Activated CD4-positive, alpha-beta T cell treated with anti-CD3 and anti-CD28 coated beads, Interleukin-2, Interleukin-4, amounts not matched to agents 100 ng/mL and 50 ng/mL, durations not matched to agents 16 hours and 8 hours (primary cell): ENCODE measurements around the gene FYB1.

Source experiments
- DNase-seq: peaks from one replicate; pipeline ENCODE4 v3.0.0-alpha.2; 2020; ENCODE audit warnings: low spot score

The FYB1 gene

DNA sequence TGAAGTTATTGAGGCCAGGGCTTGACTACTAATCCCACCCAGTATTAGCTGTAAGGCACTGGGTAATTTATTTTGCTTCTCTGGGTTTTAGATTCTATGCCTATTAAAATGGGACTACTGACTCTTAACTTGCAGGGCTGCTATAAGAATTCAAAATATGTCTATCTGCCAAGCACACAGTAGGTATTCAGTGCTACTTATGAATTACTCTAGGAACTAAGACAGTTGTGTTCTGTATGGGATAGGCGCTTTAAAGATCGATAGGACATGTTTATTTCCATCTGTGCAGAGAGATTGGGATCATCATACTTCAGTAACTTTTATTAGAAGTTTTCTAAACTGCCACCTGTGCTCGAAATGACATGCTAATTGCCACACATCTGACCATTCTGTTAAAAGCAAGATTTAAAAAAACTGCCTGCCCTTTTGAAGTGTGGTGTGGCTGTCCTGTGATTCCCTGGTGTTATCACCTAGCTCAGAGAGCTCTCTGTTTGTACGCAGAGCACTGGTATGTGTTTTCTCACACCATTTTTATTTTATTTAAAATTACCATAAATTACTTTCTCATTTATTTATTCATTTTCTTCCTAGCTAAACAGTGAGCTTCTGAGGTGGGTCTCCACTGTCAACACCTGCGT lies 58.7 kb downstream of the FYB1 start:
- DNase-seq: no peak

DNA sequence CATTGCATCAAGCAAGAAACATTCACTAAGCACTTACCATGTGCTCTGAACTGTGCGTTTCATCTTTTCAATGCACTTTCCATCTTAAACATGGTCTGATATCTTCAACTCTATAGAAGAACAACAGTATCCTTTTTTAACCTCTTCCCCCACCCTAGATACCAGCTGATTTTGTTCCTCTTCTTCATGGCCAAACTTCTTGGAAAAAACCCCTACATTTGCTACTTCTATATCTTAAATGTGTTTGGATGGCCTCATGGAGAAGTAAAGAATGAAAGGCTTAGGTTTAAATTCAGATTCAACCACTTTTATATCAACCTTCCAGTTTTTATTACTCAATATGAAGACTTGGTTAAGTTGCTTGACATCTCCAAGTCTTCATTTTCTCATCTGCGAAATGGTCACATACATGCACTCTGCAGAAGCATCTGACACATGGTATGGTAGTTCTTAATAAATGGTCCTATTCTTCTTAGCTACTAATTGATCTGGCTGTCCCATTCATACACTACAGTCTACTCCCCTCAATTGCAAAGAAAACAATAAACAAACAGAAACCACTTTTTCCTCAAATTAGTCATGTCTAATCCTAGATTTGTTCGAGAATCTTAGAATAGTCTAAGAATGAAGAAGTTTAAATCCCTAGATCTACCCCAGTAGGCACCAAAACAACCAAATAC lies 59.4 kb downstream of the FYB1 start:
- DNase-seq: no peak

DNA sequence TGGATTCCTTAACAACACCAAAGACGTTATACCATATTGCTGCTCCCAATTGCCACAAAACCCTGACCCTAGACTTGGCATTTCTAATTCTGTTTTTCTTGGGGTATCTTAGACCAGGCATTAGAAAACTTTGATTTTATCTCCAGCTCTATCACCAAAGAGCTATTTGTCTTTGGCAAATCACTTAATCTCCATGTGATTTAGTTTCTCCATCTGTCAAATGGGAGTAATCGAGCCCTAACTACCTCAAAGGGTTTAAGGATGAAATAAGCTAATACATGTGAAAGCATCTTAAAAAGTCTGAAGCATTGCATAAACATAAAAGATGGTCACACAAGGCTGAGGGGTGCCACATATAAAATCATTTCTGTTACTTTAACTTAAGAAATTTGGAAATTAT lies 60.6 kb downstream of the FYB1 start:
- DNase-seq: no peak

DNA sequence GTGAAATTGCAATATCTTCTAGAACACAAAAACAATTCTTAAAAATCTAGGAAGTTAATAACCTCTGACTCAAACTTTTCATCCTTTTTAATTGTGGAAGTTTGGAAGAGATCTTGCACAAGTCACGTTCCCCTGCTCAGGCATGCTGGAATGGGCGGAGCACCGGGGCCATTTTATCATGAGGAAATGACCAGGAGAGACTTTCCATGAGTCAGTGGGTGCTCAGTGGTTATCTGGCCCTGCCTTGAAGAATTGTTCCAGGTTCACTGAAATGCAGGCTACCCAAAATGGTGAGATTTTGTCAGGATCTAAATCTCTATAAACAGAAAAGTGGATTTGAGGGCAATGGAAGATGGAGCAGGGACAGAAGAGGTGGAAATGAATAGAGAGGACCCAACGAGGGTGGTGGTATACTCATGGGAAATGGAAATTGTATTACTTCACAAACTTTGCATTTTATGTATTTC lies 61.2 kb downstream of the FYB1 start:
- no peak for DNase-seq

DNA sequence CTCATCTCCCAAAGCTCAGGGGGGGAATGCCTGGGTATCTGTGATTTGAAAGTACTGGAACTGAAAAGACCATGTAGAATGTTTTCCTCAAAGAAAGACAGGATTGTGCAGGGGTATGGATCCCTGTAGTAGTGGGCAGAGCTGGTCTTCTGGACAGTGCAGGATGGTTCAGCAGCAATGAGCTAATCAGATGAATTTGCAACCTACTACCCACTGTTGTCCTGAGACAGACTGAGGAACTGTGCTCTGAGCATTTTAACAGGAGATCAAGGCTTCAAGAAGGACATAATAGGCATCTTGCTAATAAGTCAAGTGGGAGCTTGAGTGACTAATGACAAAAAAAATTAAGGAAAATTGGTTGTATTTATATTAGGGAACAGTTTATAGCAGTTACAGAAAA lies 61.7 kb downstream of the FYB1 start:
- no peak for DNase-seq

DNA sequence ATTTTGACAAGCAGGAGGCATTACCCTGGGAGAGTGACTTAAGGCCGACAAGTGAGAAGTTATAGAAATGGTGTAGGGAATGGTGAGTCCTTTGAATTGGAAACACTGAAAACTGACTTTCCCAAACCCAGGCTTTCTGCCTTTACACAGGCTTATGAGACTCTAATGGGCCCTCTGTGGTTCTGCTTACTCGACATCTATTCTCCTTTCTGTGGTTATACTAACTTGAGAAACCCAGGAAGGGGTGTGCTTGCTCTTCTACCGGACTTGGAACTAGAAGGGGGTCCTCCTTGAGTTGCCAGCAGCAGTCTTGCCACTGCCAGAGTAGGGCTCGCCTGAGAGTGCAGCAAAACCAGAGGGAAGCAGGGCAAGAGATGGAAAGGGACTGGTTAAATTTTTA lies 63.3 kb downstream of the FYB1 start:
- DNase-seq: no peak

DNA sequence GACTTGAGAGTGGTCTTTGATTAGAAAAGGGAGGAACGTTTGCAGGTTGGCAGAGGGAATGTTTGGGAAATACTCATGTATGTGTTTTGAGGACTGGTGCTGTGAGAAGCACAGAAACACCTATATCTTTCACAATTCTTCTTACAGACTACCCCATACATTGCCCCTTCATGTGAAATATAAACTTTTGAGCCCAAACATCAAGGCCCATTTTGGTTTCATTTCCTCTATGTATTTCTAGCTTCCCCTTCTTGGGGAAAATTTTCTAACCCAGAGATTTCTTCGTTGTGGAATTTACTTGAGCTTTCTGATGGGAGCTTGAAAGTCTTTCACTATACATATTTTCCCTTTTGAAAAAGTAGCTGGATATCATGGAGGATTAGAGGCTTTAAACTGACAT lies 67.6 kb downstream of the FYB1 start:
- DNase-seq: no peak

DNA sequence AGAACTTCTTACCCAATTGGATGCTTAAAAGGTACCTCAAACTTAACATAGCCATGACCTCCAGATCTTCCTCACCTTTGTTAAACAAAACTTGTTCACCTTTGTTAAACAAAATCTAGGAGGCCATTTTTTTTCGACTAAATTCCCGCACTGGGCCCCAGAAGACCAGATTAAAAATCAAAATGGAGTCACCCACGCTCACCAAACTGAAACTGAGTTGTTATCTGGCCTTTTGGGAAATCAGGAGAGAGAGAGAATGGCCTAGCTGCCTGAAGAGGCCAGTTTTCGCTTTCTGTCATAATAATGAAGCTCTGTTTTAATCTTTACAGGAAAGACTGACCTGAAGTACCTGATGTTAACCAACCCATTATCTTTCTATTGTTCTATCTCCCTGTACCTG lies 69.4 kb downstream of the FYB1 start:
- no peak for DNase-seq

DNA sequence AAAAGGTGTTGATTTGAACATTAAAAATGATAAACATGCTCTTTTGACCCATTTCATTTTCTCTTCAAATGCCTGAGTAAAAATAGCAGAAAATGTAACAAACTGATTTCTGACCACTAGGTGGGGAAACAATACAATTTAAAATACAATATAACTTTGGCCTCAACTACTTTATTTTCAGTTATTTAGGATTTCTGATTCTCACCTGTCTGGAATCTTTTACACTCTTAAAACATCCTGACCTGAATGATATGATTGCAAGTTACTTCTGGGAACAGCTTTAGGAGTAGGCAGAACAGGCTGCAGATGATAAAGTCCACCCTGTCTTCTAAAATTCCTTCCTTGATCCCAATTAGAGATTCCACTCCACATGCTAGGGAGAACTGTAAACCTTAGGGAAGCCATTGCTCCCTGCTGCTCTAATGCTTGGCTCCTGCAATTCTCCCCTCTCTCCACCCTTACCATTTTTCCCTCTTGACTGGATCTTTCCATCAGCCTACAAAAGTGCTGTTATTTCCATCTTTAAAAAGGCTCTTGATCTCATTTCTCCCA lies 70.3 kb downstream of the FYB1 start:
- DNase-seq: peak; percentile 46

DNA sequence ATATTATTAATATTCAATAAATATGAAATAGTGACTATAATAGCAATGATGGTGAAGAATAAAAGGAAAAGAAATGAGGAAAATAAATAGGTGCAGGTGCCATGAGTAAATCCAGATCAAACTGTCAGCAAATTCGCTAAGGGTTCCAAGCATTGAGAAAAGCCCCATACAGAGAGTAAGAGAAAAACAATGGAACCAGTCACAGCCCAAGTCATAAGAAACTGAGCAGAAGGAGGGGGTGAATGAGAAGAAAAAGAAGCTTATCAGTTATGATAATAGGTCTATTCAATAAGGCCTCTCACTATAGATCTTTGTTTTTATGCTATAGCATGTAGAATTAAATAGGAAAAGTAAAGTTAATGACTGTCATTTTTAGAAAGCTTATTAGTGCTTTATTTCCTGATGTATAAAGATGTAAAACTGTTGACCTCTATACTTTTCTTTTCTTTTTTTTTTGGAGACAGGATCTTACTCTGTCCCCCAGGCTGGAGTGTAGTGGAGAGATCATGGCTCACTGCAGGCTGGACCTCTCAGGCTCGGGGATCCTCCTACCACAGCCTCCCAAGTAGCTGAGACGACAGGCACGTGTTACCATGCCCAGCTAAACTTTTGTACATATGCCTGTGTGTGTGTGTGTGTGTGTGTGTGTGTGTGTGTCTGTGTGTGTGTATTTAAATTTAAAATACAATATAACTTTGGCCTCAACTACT lies 72.4 kb downstream of the FYB1 start:
- no peak for DNase-seq

DNA sequence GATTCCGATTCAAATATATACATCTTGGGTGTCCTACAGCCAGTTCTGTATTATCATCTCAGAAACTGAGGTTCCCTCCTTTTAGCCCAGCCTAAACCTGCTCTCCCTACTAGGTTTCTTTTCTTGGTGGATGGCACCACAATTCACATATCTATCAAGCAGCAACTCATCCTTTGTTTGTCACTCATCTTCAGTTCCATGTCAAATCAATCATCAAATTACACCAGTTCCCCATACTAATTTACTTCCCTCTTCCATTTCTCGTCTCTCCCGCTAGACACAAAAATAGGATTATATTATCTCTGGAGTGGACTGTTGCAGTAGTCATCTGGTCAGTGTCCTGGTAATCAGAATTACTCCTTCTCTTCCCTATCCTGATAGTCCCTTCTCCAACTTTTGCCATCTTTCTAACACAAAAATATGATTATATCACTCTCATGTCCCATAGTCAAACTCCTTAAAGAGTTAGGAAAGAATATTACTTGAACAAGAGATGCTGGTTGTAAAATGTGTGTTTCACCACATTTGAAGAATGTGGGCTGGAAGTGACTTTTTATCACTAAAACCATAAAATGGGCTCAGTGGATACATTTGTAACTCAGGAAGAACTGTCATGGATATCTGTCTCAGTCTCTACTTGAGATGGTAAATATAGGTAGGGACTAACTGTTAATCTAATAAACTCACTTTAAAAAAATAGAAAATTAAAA lies 76.1 kb downstream of the FYB1 start:
- no peak for DNase-seq

DNA sequence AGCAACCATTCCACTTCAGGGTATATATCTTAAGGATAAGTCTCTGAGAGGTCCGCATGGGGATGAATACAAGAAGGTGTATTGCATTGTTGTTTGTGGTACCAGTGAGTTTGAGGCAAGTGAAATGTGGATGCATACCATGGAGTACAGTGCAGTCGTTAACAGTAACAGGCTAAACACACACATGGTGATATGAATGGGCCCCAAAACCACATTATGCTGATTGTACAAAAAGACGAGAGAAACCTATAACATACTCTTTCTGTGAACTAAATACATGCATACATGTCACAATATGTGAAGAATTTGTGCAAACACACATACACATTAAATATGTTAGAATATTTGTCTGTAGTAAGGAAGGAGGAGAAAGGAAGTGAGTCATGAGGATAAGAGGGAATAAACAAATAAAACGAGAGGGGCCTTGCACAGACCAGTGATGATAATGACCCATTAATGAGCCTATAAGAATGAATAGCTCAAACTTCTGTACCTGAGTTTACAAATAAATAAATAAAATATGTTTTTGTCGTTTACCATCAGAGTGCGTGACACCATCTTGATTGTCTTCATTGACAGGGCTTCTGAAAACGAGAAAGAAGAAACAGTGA lies 78.7 kb downstream of the FYB1 start:
- DNase-seq: no peak

DNA sequence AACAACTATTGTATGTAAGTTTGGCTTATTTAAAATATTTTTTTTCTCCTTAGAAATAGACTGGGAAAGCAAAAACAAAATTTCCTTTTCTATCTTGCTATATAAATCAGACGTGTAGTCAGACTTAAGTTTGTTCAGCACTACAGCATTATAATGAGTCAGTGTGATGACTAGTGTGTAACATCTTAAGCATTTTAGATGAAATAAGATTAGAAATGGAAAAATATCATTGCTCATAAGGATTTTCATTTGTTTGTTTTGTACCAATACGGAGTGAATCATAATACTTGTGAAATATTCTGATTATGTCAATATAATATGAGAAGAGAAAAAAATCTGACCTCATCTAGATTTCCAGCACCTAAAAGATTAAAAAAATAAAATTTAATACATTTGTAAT lies 80.5 kb downstream of the FYB1 start:
- DNase-seq: no peak

DNA sequence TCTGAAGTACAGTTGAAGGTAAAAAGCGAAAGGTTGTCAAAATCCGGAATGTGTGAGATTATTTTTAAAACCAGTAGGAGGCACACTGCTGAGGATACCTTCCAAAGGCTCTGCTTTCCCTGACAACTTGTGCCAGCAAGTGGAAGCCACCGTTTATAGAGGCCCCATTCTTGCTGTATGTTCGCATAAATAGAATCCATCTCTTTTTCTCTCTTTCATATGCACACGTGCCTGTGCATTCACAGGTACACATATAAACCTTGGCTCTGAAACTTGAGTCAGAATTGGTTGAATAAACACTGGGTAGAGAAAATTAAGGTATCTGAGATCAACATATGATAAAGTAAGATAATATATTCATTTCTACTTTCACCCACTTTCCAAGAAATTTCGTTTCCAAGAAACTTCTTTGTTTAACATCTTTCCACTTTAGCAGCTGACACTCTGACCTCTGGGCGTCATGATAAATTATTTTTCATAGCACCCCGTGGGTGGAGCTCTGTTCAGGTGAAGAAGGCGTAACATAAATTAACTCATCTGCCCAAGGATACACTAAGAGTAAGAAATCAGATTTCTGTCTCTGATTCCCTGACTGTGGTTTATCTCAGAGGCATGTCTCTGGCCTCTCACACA lies 81.4 kb downstream of the FYB1 start:
- DNase-seq: no peak

DNA sequence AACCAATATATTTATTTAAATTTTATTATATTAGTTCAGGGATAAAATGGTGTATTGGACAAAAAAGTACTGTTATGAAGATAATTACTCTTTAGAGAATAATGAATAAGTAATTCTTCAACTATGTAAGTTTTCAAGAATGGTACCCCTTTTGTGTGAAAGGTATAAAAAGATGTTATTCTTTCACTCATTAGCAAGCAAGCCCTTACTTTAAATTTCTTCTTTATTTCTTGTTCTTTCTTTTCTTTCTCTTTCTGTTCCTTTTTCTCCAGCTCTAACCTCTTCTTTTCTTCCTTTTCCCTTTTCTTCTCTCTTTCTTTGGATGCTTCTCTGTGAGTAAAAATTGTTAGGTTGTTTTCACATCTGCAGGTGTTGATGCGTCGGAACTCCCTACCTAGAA lies 82.0 kb downstream of the FYB1 start:
- DNase-seq: no peak

DNA sequence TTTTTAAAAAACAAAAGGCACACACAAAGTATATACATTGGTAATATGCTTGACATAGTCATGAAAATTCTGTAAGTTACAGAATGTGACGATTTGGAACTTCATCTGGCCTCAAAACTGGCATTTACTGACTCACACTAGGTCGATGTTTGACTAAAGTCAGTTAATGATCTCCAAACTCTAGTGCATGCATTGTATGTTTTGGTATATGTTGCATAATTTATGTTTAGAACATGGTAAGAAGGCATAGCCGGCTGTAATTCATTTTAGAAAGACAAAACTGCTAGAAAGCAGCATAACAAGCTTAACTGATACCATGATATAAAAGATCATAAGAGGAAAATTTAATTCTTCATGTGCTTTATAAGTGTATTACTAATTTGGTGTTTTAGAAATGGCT lies 86.6 kb downstream of the FYB1 start:
- DNase-seq: no peak

DNA sequence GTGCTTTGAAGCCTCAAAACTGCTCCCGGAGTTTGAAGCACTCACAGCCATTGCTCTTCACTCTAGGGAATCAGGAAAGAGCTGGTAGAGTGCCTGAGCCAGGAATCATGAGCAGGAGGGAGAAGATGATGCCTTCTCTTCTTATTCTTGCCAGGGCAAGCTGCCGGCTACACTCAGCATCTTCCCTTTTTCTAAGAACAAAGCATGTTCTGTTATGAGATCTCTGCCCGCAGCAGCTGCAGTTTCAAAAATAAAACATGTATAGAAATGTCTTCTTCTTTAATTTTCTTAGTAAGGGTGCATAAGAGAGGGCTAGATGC lies 87.3 kb downstream of the FYB1 start:
- no peak for DNase-seq

DNA sequence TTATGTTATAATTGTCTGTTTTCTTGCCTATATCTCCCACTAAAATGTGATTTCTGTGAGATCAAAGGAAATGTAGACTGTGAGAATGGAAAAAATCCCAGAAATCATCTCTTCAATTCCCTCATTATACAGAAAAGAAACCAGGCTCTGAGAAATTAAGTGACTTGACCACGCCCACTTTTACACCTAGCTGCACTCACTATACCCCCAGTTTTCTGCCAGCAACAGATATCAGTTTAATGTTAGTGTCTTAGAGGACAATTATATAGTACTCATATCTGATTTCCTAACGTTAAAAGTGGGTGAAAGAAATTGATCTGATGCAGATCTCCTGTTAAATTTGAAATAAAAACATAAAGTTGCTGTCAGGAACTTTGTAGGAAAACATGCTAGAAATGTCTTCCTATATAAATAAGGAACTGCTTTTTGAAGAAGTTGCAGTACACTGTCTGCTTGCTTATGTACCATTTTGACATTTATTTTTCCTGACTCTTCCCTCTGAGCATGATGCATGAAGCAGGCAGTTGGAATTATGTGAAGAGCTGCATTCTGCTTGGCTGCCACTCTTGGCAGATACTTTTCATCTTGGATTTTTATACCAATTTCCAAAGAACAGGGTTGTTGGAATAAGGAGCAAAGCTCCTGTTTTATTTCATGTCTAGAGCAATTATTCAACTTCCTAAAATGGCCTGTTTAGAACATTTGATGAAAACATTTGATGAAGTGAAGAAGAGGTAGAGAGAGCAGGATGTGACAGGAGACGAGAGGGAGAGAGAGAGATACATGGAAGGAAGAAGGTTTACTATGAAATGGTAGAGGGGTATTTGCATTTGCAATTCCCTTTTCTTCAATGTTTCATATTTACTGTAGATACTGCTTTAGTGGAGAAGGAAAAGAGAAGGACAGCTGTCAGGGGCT lies 87.9 kb downstream of the FYB1 start:
- no peak for DNase-seq

DNA sequence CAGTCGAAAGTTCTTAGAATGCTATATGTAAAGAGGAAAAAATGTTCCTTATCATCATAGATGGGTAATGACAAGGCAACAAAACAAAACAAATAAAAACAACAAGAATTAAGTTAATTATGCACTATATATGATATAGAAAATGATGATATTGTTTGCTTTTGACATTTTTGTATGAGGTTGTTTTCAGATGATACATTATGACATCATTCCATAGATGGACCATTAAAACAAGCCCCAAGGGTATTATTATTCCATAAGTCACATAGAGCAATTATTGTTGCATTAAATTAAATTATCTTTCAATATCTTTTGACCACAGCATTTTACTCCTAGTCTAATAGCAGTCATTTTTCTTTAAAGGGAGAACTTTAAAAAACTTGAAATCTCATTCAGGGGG lies 88.6 kb downstream of the FYB1 start:
- DNase-seq: no peak

DNA sequence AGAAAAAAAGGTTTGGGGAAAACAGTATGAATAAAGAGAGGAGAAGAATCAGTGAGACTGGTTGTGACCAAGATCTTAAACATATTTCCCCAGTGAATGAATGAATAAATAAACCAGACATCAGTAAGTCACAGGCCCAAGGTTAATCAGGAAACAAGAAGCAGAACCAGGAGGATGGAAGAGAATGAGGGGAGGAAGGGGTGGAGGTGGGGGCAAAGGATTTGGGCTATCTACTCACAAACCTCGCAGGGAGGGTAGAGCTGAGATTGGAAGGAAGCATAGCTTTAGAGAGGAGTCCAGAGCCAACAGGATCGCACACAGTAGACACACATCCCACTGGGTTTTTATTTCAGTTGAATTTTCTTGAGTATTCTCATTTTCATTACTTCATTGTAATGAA lies 97.4 kb downstream of the FYB1 start:
- DNase-seq: no peak

DNA sequence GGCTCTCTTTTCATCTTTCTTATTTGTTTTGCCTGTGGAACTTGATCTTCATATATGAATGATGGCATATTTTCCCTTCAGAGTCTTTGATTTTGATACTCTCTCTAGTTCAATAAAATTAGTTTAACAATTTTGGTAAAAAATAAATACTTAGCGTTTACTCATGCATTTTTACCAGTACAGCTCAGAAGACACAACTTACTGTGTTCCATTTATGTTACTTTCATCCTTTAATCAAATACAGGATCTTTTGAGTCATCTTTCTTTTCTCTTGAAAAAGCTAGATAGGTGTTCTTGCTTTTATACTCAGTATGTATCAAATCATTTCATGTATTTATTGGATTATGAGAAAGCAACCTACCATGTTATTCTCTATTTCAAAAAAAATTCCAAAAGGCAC lies 98.0 kb downstream of the FYB1 start:
- no peak for DNase-seq
